Measurements from ENCODE around the gene STT3B.

Gene STT3B

GRCh38 chr3:31654998-31655397, 122.3 kb downstream of the STT3B start:
- no peak for DNase-seq (ENCODE audit: low read depth, low spot score)
- no peaks in the 10 kb centered on the region for H3K36me3 ChIP-seq (ENCODE audit: insufficient read depth, low read length)

GRCh38 chr3:31659246-31659645, 126.5 kb downstream of the STT3B start:
- TF ChIP-seq FOXP2 (optimal IDR thresholded peaks at IDR 0.05; ENCODE audit: control extremely low read depth, extremely low read length, insufficient read depth): no peak
- 0 out of 2 replicates have a peak, but pooled peaks cover 2% of the 10 kb centered on the region for H3K9me3 ChIP-seq (ENCODE audit: low read depth, low read length)

More at GRCh38 chr3:31654998-31655397, 122.3 kb downstream of the STT3B start:
- no peak overlapping the region for H3K9ac ChIP-seq (ENCODE audit: insufficient read length)
- H3K27ac ChIP-seq: no peak overlapping the region
- 0 out of 2 replicates have a peak, but pooled peaks cover 2% of the 10 kb centered on the region for H3K9me3 ChIP-seq (ENCODE audit: low read depth, low read length)
- no peak overlapping the region for H3K4me3 ChIP-seq
- no peak for TF ChIP-seq FOXP2 (optimal IDR thresholded peaks at IDR 0.05; ENCODE audit: control extremely low read depth, extremely low read length, insufficient read depth)
- TF ChIP-seq POLR2AphosphoS5 (IDR thresholded peaks at IDR 0.05; ENCODE audit: borderline replicate concordance, low read depth, low read length): no peak
- no peak for TF ChIP-seq EZH2 (IDR thresholded peaks at IDR 0.05)

GRCh38 chr3:31661286-31661685, 128.6 kb downstream of the STT3B start:
- Histone ChIP-seq H3K9me3 (ENCODE audit: low read depth, low read length) (no peaks in the 10 kb centered on the region), H3K9ac (ENCODE audit: insufficient read length) (no peak overlapping the region), H3K27ac (no peak overlapping the region), H3K36me3 (ENCODE audit: insufficient read depth, low read length) (no peaks in the 10 kb centered on the region), H3K4me3 (no peak overlapping the region)
- no peak for DNase-seq (ENCODE audit: low read depth, low spot score)
- TF ChIP-seq FOXP2 (optimal IDR thresholded peaks at IDR 0.05; ENCODE audit: control extremely low read depth, extremely low read length, insufficient read depth) (no peak), POLR2AphosphoS5 (IDR thresholded peaks at IDR 0.05; ENCODE audit: borderline replicate concordance, low read depth, low read length) (no peak), EZH2 (IDR thresholded peaks at IDR 0.05) (no peak)

More at GRCh38 chr3:31659246-31659645, 126.5 kb downstream of the STT3B start:
- DNase-seq (ENCODE audit: low read depth, low spot score): no peak
- Histone ChIP-seq H3K36me3 (ENCODE audit: insufficient read depth, low read length) (no peaks in the 10 kb centered on the region), H3K27ac (no peak overlapping the region), H3K4me3 (no peak overlapping the region), H3K9ac (ENCODE audit: insufficient read length) (no peak overlapping the region)

- Histone ChIP-seq H3K9ac (ENCODE audit: insufficient read length) (no peak overlapping the region), H3K36me3 (ENCODE audit: insufficient read depth, low read length) (no peaks in the 10 kb centered on the region), H3K4me3 (no peak overlapping the region), H3K9me3 (ENCODE audit: low read depth, low read length) (no peaks in the 10 kb centered on the region), H3K27ac (no peak overlapping the region)
- TF ChIP-seq FOXP2 (optimal IDR thresholded peaks at IDR 0.05; ENCODE audit: control extremely low read depth, extremely low read length, insufficient read depth) (no peak), EZH2 (IDR thresholded peaks at IDR 0.05) (no peak), POLR2AphosphoS5 (IDR thresholded peaks at IDR 0.05; ENCODE audit: borderline replicate concordance, low read depth, low read length) (no peak)
- no peak for DNase-seq (ENCODE audit: low read depth, low spot score)
Observed at GRCh38 chr3:31661993-31662670, 129.4 kb downstream of the STT3B start.

- no peaks in the 10 kb centered on the region for H3K9me3 ChIP-seq (ENCODE audit: low read depth, low read length)
- no peak for TF ChIP-seq EZH2 (IDR thresholded peaks at IDR 0.05)
- TF ChIP-seq FOXP2 (optimal IDR thresholded peaks at IDR 0.05; ENCODE audit: control extremely low read depth, extremely low read length, insufficient read depth): no peak
- no peak for TF ChIP-seq POLR2AphosphoS5 (IDR thresholded peaks at IDR 0.05; ENCODE audit: borderline replicate concordance, low read depth, low read length)
- no peak for DNase-seq (ENCODE audit: low read depth, low spot score)
- H3K27ac ChIP-seq: no peak overlapping the region
- H3K9ac ChIP-seq (ENCODE audit: insufficient read length): no peak overlapping the region
- H3K36me3 ChIP-seq (ENCODE audit: insufficient read depth, low read length): no peaks in the 10 kb centered on the region
- no peak overlapping the region for H3K4me3 ChIP-seq
Observed at GRCh38 chr3:31664031-31664430, 131.3 kb downstream of the STT3B start.

GRCh38 chr3:31667582-31667981, 134.9 kb downstream of the STT3B start:
- no peaks in the 10 kb centered on the region for H3K9me3 ChIP-seq (ENCODE audit: low read depth, low read length)
- H3K27ac ChIP-seq: no peak overlapping the region
- H3K36me3 ChIP-seq (ENCODE audit: insufficient read depth, low read length): no peaks in the 10 kb centered on the region
- H3K9ac ChIP-seq (ENCODE audit: insufficient read length): no peak overlapping the region
- no peak for TF ChIP-seq FOXP2 (optimal IDR thresholded peaks at IDR 0.05; ENCODE audit: control extremely low read depth, extremely low read length, insufficient read depth)
- no peak for TF ChIP-seq POLR2AphosphoS5 (IDR thresholded peaks at IDR 0.05; ENCODE audit: borderline replicate concordance, low read depth, low read length)
- TF ChIP-seq EZH2 (IDR thresholded peaks at IDR 0.05): no peak
- H3K4me3 ChIP-seq: no peak overlapping the region
- no peak for DNase-seq (ENCODE audit: low read depth, low spot score)

GRCh38 chr3:31668242-31668641, 135.5 kb downstream of the STT3B start:
- Histone ChIP-seq H3K9ac (ENCODE audit: insufficient read length) (no peak overlapping the region), H3K36me3 (ENCODE audit: insufficient read depth, low read length) (no peaks in the 10 kb centered on the region), H3K9me3 (ENCODE audit: low read depth, low read length) (no peaks in the 10 kb centered on the region), H3K27ac (no peak overlapping the region), H3K4me3 (no peak overlapping the region)
- DNase-seq (ENCODE audit: low read depth, low spot score): no peak
- no peak for TF ChIP-seq POLR2AphosphoS5 (IDR thresholded peaks at IDR 0.05; ENCODE audit: borderline replicate concordance, low read depth, low read length)
- TF ChIP-seq EZH2 (IDR thresholded peaks at IDR 0.05): no peak
- TF ChIP-seq FOXP2 (optimal IDR thresholded peaks at IDR 0.05; ENCODE audit: control extremely low read depth, extremely low read length, insufficient read depth): no peak

GRCh38 chr3:31670136-31670535, 137.4 kb downstream of the STT3B start:
- Histone ChIP-seq H3K9ac (ENCODE audit: insufficient read length) (no peak overlapping the region), H3K27ac (no peak overlapping the region), H3K4me3 (no peak overlapping the region), H3K9me3 (ENCODE audit: low read depth, low read length) (no peaks in the 10 kb centered on the region), H3K36me3 (ENCODE audit: insufficient read depth, low read length) (no peaks in the 10 kb centered on the region)
- TF ChIP-seq POLR2AphosphoS5 (IDR thresholded peaks at IDR 0.05; ENCODE audit: borderline replicate concordance, low read depth, low read length) (no peak), FOXP2 (optimal IDR thresholded peaks at IDR 0.05; ENCODE audit: control extremely low read depth, extremely low read length, insufficient read depth) (no peak), EZH2 (IDR thresholded peaks at IDR 0.05) (no peak)
- no peak for DNase-seq (ENCODE audit: low read depth, low spot score)

- Histone ChIP-seq H3K9me3 (ENCODE audit: low read depth, low read length) (no peaks in the 10 kb centered on the region), H3K4me3 (no peak overlapping the region), H3K36me3 (ENCODE audit: insufficient read depth, low read length) (no peaks in the 10 kb centered on the region), H3K9ac (ENCODE audit: insufficient read length) (no peak overlapping the region), H3K27ac (no peak overlapping the region)
- no peak for DNase-seq (ENCODE audit: low read depth, low spot score)
- TF ChIP-seq POLR2AphosphoS5 (IDR thresholded peaks at IDR 0.05; ENCODE audit: borderline replicate concordance, low read depth, low read length): no peak
- no peak for TF ChIP-seq EZH2 (IDR thresholded peaks at IDR 0.05)
Observed at GRCh38 chr3:31670722-31671121, 138.0 kb downstream of the STT3B start.
